H1 (cell line): Measurements from ENCODE around the gene EHD4. TPM values are rescaled to one million over a fixed set of nuclear protein-coding genes. Genes with fewer than 3 reads are reported as not detected.

Experiments used
- MAX ChIP-seq: IDR thresholded peaks from 2 replicates; pipeline ENCODE4 v1.6.1; 2012; ENCODE audit warnings: inconsistent platforms
- RAD21 ChIP-seq, 2 experiments: IDR thresholded peaks in 1 of 2; conservative IDR thresholded peaks in 1 of 2; 2 replicates each; pipeline ENCODE4 v1.6.1; 2011; ENCODE audit warnings: low read depth in 2 of 2, low read length in 2 of 2, improper control_type of control experiment in 1 of 2, inconsistent platforms in 1 of 2, mild to moderate bottlenecking in 1 of 2, moderate library complexity in 1 of 2
- polyA plus RNA-seq, 7 experiments: library from polyadenylated mRNA; depleted of rRNA in 3 of 7; stranded (reverse) in 5 of 7; unstranded in 2 of 7; fragments of >200 nt in 5 of 7; fragments of 200-250 nt in 2 of 7; gene quantifications; 1 replicate in 5 of 7; 2 replicates in 1 of 7; 4 replicates in 1 of 7; pipeline versions ENCODE4 v1.2.1 to v1.2.3, GENCODE V29; 2011 to 2013; ENCODE audit warnings: missing spikeins in 2 of 7, mixed read lengths in 2 of 7
- total RNA-seq: library from RNA; stranded (reverse); fragmentation: NEBNext Ultra II Directional; extraction: Animal tissue kit (Norgen Biotek cat#: 25700); gene quantifications from 2 replicates; pipeline ENCODE4 v1.2.1, GENCODE V29; 2021

Gene EHD4
- total and polyA plus RNA-seq, 2 of the 8 experiments (the other 6 are each of a cell fraction or from before 2014, with no cell fraction given): 17.5 to 24.5 TPM

- TF ChIP-seq MAX: no peak
- TF ChIP-seq RAD21 (IDR thresholded peaks at IDR 0.05 in 1 of 2, conservative IDR thresholded peaks at IDR 0.05 in 1 of 2; ENCODE audit: low read depth in 2 of 2, low read length in 2 of 2): no peak
- TF ChIP-seq, all 59 proteins: peak for 0
Measured at GRCh38 chr15:41930867-41931222, 41.5 kb downstream of the EHD4 start (continued).
